ENCODE results near the gene CARF.
A peak's percentile ranks its signal among the peaks of the same experiment; 100 is the strongest.

The CARF gene

DNA sequence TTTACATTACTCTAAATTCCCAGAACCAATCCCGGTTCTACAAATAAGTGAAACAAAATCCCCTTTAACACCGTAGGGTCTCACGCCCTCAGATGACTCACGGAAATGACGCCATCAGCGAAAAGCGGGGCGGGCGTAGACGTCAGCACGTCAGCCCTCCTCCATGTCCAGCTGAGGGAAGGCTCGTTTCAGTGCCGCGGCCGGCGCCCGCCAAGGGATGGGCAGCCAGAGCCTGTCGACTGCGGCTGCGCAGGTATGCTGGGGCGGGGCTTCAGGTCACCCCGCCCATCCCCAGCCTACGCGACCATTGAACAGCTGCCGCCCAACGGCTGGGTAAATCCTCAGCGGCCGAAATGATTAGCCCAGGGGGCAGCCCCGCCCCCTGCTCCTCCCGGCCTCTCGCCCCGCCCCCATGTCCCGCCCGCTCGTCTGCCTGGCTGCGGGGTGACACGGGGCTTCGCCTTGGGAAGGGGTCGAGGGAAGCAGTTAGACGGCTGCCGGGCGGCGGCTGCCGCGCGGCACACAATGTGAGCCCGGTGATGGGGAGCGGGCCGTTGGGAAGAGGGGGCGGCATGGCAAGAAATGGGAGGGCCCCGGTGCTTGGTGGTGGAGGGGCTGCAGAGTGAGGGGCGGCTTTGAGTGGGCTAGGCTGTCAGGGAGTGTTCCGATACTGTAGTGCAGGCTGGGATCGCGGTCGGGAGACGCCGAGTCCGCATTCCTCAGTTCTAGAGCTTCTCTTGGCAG lies 102.6 kb downstream of the CARF start, which contains the start of gene NBEAL1:
Gene NBEAL1, plus strand, starts transcription at position 420 of the 744 bp plus-strand sequence. CDS start 1,510 bp downstream, outside the sequence.
- TF ChIP-seq ZBTB7A (IDR thresholded peaks at IDR 0.05; ENCODE audit: low read depth) (peak; percentile 81; the same call in 1 of the 2 replicates), TEAD4 (IDR thresholded peaks at IDR 0.05) (peak; percentile 56; the same call in 1 of the 2 replicates), EGR1 (IDR thresholded peaks at IDR 0.05) (no peak), RAD21 (IDR thresholded peaks at IDR 0.05; ENCODE audit: low read depth) (no peak), NFIC (IDR thresholded peaks at IDR 0.05) (no peak), CREB1 (IDR thresholded peaks at IDR 0.05; ENCODE audit: low read depth) (peak; percentile 93), TAF1 (IDR thresholded peaks at IDR 0.05; ENCODE audit: low read depth) (peak; percentile 89), TCF12 (IDR thresholded peaks at IDR 0.05; ENCODE audit: low read depth) (peak; percentile 48; the same call in 1 of the 2 replicates), YY1 (IDR thresholded peaks at IDR 0.05; ENCODE audit: low read depth) (peak; percentile 69; the same call in 1 of the 2 replicates), FOXM1 (IDR thresholded peaks at IDR 0.05; ENCODE audit: borderline replicate concordance, low read depth) (no peak), CEBPB (IDR thresholded peaks at IDR 0.05) (no peak), EP300 (IDR thresholded peaks at IDR 0.05; ENCODE audit: borderline replicate concordance) (no peak)
- TF ChIP-seq, protein P1, sequence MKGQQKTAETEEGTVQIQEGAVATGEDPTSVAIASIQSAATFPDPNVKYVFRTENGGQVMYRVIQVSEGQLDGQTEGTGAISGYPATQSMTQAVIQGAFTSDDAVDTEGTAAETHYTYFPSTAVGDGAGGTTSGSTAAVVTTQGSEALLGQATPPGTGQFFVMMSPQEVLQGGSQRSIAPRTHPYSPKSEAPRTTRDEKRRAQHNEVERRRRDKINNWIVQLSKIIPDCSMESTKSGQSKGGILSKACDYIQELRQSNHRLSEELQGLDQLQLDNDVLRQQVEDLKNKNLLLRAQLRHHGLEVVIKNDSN (IDR thresholded peaks at IDR 0.05): no peak
- TF ChIP-seq, protein P2, sequence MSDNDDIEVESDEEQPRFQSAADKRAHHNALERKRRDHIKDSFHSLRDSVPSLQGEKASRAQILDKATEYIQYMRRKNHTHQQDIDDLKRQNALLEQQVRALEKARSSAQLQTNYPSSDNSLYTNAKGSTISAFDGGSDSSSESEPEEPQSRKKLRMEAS (IDR thresholded peaks at IDR 0.05): no peak; the same call in 1 of the 2 replicates
- TF ChIP-seq, protein P3, sequence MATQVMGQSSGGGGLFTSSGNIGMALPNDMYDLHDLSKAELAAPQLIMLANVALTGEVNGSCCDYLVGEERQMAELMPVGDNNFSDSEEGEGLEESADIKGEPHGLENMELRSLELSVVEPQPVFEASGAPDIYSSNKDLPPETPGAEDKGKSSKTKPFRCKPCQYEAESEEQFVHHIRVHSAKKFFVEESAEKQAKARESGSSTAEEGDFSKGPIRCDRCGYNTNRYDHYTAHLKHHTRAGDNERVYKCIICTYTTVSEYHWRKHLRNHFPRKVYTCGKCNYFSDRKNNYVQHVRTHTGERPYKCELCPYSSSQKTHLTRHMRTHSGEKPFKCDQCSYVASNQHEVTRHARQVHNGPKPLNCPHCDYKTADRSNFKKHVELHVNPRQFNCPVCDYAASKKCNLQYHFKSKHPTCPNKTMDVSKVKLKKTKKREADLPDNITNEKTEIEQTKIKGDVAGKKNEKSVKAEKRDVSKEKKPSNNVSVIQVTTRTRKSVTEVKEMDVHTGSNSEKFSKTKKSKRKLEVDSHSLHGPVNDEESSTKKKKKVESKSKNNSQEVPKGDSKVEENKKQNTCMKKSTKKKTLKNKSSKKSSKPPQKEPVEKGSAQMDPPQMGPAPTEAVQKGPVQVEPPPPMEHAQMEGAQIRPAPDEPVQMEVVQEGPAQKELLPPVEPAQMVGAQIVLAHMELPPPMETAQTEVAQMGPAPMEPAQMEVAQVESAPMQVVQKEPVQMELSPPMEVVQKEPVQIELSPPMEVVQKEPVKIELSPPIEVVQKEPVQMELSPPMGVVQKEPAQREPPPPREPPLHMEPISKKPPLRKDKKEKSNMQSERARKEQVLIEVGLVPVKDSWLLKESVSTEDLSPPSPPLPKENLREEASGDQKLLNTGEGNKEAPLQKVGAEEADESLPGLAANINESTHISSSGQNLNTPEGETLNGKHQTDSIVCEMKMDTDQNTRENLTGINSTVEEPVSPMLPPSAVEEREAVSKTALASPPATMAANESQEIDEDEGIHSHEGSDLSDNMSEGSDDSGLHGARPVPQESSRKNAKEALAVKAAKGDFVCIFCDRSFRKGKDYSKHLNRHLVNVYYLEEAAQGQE (IDR thresholded peaks at IDR 0.05; ENCODE audit: low read depth): no peak

DNA sequence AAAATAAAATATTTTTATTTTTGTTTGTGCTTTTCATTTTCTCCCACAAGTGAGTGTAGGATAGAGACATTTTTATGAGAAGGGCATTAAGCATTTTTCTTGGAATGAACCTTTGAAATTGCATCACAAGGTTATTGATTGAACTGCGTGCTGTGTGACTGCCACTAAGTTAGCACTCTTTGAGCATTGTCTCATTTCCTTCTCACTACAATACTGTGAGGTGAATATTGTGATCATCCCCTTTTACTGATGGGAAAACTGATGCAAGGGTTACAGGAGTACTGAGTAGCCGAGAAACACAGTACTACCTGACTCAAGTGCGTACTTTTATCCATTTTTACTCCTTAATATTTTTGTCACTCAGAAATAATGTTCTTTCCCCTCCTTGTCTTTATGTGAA lies 104.6 kb downstream of the CARF start:
- no peak for TF ChIP-seq EGR1 (IDR thresholded peaks at IDR 0.05)
- TF ChIP-seq TEAD4 (IDR thresholded peaks at IDR 0.05): no peak
- TF ChIP-seq TAF1 (IDR thresholded peaks at IDR 0.05; ENCODE audit: low read depth): no peak
- no peak for TF ChIP-seq TCF12 (IDR thresholded peaks at IDR 0.05; ENCODE audit: low read depth)
- no peak for TF ChIP-seq CREB1 (IDR thresholded peaks at IDR 0.05; ENCODE audit: low read depth)
- TF ChIP-seq, protein P1 (IDR thresholded peaks at IDR 0.05): no peak
- no peak for TF ChIP-seq YY1 (IDR thresholded peaks at IDR 0.05; ENCODE audit: low read depth)
- TF ChIP-seq NFIC (IDR thresholded peaks at IDR 0.05): no peak
- TF ChIP-seq ZBTB7A (IDR thresholded peaks at IDR 0.05; ENCODE audit: low read depth): no peak
- TF ChIP-seq, protein P3 (IDR thresholded peaks at IDR 0.05; ENCODE audit: low read depth): no peak
- no peak for TF ChIP-seq FOXM1 (IDR thresholded peaks at IDR 0.05; ENCODE audit: borderline replicate concordance, low read depth)

DNA sequence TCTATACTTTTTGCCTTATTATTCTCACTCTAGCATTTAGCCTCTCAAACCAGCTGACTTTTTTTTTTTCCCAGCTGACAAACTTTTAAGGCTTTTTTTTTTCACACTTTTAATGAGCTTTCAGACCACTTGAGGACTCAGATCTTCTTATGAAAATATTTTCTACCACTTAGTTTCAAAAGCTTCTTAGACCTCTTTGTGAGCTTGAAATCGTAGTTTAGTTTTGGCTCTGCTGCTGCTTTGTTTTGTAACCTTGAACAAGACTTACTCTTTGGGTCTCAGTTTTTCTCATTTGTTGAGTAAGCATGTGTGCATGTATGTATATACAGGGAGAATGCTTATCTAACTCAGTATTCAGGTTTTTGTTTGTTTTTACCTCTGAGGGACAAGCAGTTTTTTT lies 106.1 kb downstream of the CARF start:
- no peak for TF ChIP-seq NFIC (IDR thresholded peaks at IDR 0.05)
- TF ChIP-seq FOXM1 (IDR thresholded peaks at IDR 0.05; ENCODE audit: borderline replicate concordance, low read depth): no peak
- no peak for TF ChIP-seq ZBTB7A (IDR thresholded peaks at IDR 0.05; ENCODE audit: low read depth)
- TF ChIP-seq YY1 (IDR thresholded peaks at IDR 0.05; ENCODE audit: low read depth): no peak
- TF ChIP-seq CEBPB (IDR thresholded peaks at IDR 0.05): no peak
- TF ChIP-seq EP300 (IDR thresholded peaks at IDR 0.05; ENCODE audit: borderline replicate concordance): no peak
- no peak for TF ChIP-seq TAF1 (IDR thresholded peaks at IDR 0.05; ENCODE audit: low read depth)
- TF ChIP-seq EGR1 (IDR thresholded peaks at IDR 0.05): no peak
- TF ChIP-seq, protein P2 (IDR thresholded peaks at IDR 0.05): no peak
- no peak for TF ChIP-seq CREB1 (IDR thresholded peaks at IDR 0.05; ENCODE audit: low read depth)

DNA sequence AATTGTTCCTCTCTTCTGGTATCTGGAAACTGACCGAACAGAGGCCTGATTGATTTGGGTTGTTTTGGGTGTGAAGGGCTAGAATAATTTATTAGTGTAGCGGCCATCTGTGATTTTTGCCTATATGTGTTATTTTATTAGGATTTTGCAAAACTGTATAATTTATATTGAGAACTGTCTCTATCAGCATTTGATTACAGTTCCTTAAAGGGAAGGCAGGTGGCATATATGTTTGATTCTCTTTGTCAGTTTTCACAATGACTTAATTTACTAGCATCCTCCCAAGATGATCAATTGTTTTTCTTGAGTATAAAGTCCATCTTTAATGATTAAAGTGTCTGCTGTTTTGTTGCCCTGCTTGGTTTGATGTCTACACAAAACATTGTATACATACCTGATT lies 107.1 kb downstream of the CARF start:
- no peak for TF ChIP-seq FOXM1 (IDR thresholded peaks at IDR 0.05; ENCODE audit: borderline replicate concordance, low read depth)
- no peak for TF ChIP-seq ZBTB7A (IDR thresholded peaks at IDR 0.05; ENCODE audit: low read depth)
- no peak for TF ChIP-seq NFIC (IDR thresholded peaks at IDR 0.05)
- TF ChIP-seq, protein P3 (IDR thresholded peaks at IDR 0.05; ENCODE audit: low read depth): no peak
- TF ChIP-seq TAF1 (IDR thresholded peaks at IDR 0.05; ENCODE audit: low read depth): no peak
- TF ChIP-seq EGR1 (IDR thresholded peaks at IDR 0.05): no peak
- TF ChIP-seq TCF12 (IDR thresholded peaks at IDR 0.05; ENCODE audit: low read depth): no peak
- TF ChIP-seq, protein P1 (IDR thresholded peaks at IDR 0.05): no peak
- TF ChIP-seq CREB1 (IDR thresholded peaks at IDR 0.05; ENCODE audit: low read depth): no peak
- no peak for TF ChIP-seq TEAD4 (IDR thresholded peaks at IDR 0.05)
- no peak for TF ChIP-seq RAD21 (IDR thresholded peaks at IDR 0.05; ENCODE audit: low read depth)
